K562 (cell line): ENCODE results near the gene NAXE. TPM values are rescaled to one million over a fixed set of nuclear protein-coding genes. Genes with fewer than 3 reads are reported as not detected.

Experiments
- EP300 ChIP-seq: IDR thresholded peaks from 2 replicates; pipeline ENCODE4 v1.6.1; 2012; ENCODE audit warnings: low read length, improper control_type of control experiment
- ETV1 ChIP-seq: fragments of 450-650 bp; conservative IDR thresholded peaks from 2 replicates; pipeline ENCODE4 v1.6.1; 2016; ENCODE audit warnings: missing genetic modification characterization, control low read depth, low read depth, missing compliant biosample characterization
- FIP1L1 ChIP-seq: fragments of 200-400 bp; formaldehyde crosslinking; IDR thresholded peaks from 2 replicates; pipeline ENCODE4 v1.6.1; 2018; ENCODE audit warnings: mild to moderate bottlenecking, low read depth, low read length; ENCODE audit not compliant: poor library complexity, severe bottlenecking
- FOXK2 ChIP-seq, 2 experiments: fragments of 450-650 bp; IDR thresholded peaks in 1 of 2; conservative IDR thresholded peaks in 1 of 2; 2 replicates each; pipeline ENCODE4 v1.6.1; 2016; ENCODE audit warnings: low read depth in 2 of 2, mild to moderate bottlenecking in 1 of 2
- KLF16 ChIP-seq: IDR thresholded peaks from 2 replicates; pipeline ENCODE4 v1.6.1; 2016; ENCODE audit warnings: antibody characterized with exemption
- LEF1 ChIP-seq: fragments of 450-650 bp; IDR thresholded peaks from 2 replicates; pipeline ENCODE4 v1.6.1; 2016; ENCODE audit warnings: mild to moderate bottlenecking
- NEUROD1 ChIP-seq: fragments of 150-350 bp; IDR thresholded peaks from 2 replicates; pipeline ENCODE4 v1.6.1; 2014; ENCODE audit warnings: borderline replicate concordance, low read length, low read depth; ENCODE audit not compliant: partially characterized antibody
- OTX1 ChIP-seq: fragments of 450-650 bp; formaldehyde crosslinking; IDR thresholded peaks from 2 replicates; pipeline ENCODE4 v1.4.0; 2022; ENCODE audit warnings: mild to moderate bottlenecking
- SMARCB1 ChIP-seq: IDR thresholded peaks from 2 replicates; pipeline ENCODE4 v1.6.1; 2011; ENCODE audit warnings: improper control_type of control experiment, low read depth; ENCODE audit not compliant: insufficient read length
- SNRNP70 ChIP-seq: fragments of 200-400 bp; formaldehyde crosslinking; optimal IDR thresholded peaks from 2 replicates; pipeline ENCODE3; 2017; ENCODE audit warnings: low read depth, low read length
- STAT5A ChIP-seq: IDR thresholded peaks from 2 replicates; pipeline ENCODE4 v1.6.1; 2012; ENCODE audit warnings: low read length, inconsistent platforms, borderline replicate concordance
- ZKSCAN3 ChIP-seq: fragments of 250-450 bp; sonication (Bioruptor Pico); IDR thresholded peaks from 2 replicates; pipeline ENCODE4 v1.4.0; 2020
- ZNF224 ChIP-seq: sonication (generic); formaldehyde crosslinking; IDR thresholded peaks from 2 replicates; pipeline ENCODE4 v1.8.0; 2022; ENCODE audit warnings: mild to moderate bottlenecking, missing genetic modification reagents
- ZNF408 ChIP-seq: fragments of 250-450 bp; sonication (Bioruptor Pico); IDR thresholded peaks from 2 replicates; pipeline ENCODE4 v1.4.0; 2020; ENCODE audit warnings: low read depth, mild to moderate bottlenecking, moderate library complexity
- ZNF57 ChIP-seq: fragments of 450-650 bp; formaldehyde crosslinking; IDR thresholded peaks from 2 replicates; pipeline ENCODE4 v1.4.0; 2020; ENCODE audit warnings: mild to moderate bottlenecking, moderate library complexity
- polyA plus RNA-seq, 8 experiments: library from polyadenylated mRNA; depleted of rRNA in 4 of 8; stranded (reverse) in 5 of 8; unstranded in 3 of 8; fragments of >200 nt; fragmentation: Nextera tagmentation in 2 of 8; fragmentation: Illumina TruSeq in 1 of 8; extraction: Ambion mirVana in 2 of 8; extraction: Trizol in 1 of 8; gene quantifications; 2 replicates each; pipeline versions ENCODE4 v1.2.1 to v1.2.3, GENCODE V29; 2011 to 2014; ENCODE audit warnings: inconsistent platforms in 1 of 8, missing spikeins in 1 of 8
- total RNA-seq, 7 experiments: library from RNA; depleted of rRNA in 6 of 7; stranded (reverse); fragments of >200 nt in 6 of 7; fragmentation: Illumina TruSeq in 2 of 7; extraction: Trizol in 2 of 7; gene quantifications; 2 replicates each; pipeline versions ENCODE4 v1.2.1 to v1.2.3, GENCODE V29; 2011 to 2021; ENCODE audit warnings: low replicate concordance in 1 of 7
- TF ChIP-seq, protein P1 (sequence below): IDR thresholded peaks from 2 replicates; pipeline ENCODE4 v1.6.1; 2011; ENCODE audit warnings: borderline replicate concordance, low read depth, mild to moderate bottlenecking, moderate library complexity, low read length; ENCODE audit not compliant: insufficient read depth, poor library complexity, severe bottlenecking
- TF ChIP-seq, protein P2 (sequence below): fragments of 450-650 bp; IDR thresholded peaks from 2 replicates; pipeline ENCODE4 v1.6.1; 2018; ENCODE audit warnings: mild to moderate bottlenecking, low read depth; ENCODE audit not compliant: partially characterized antibody
- TF ChIP-seq, protein P3 (sequence below), 2 experiments: fragments of 450-650 bp; formaldehyde crosslinking in 1 of 2; IDR thresholded peaks; 2 replicates each; pipeline versions ENCODE4 v1.4.0 to v1.6.1; 2014 to 2020; ENCODE audit warnings: mild to moderate bottlenecking in 2 of 2, borderline replicate concordance in 1 of 2, low read depth in 1 of 2

Gene NAXE
- total and polyA plus RNA-seq, 9 of the 15 experiments (the other 6 are each of a cell fraction or from before 2014, with no cell fraction given), result 27.3 to 137 (median 90.0) TPM

DNA sequence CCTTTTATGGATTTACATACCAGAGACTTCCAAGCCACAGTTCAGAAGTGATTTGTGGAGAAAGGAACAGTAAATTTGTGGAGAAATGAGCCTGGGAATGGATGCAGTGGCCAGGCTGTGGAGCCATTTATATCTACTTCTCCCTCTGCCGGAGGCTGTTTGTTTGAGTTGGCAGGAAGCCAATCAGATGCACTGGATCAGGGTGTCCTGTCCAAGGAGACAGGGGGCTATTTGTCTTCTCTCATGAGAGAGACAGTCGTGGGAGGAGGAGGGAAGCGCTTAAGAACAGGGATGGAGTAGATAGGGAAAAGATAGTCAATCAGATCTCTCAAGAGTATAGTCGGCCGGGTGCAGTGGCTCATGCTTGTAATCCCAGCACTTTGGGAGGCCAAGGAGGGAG is 24.9 kb downstream of the NAXE start (continued):
- TF ChIP-seq ZKSCAN3 (CRISPR knock-in tag) (no peak), ZNF408 (no peak), KLF16 (peak; percentile 85), SMARCB1 (no peak), FIP1L1 (no peak), ETV1 (tag) (peak; percentile 90), FOXK2 (conservative IDR thresholded peaks at IDR 0.05 in 1 of 2, IDR thresholded peaks at IDR 0.05 in 1 of 2; ENCODE audit: low read depth in 2 of 2) (no peak), ZNF57 (CRISPR knock-in tag) (no peak), ZNF224 (CRISPR knock-in tag) (no peak), SNRNP70 (no peak), NEUROD1 (peak; percentile 79), LEF1 (peak; percentile 92), EP300 (peak; percentile 89), OTX1 (CRISPR knock-in tag) (peak; percentile 86; the same call in 1 of the 2 replicates), STAT5A (peak; percentile 57; the same call in 1 of the 2 replicates)
- TF ChIP-seq, protein P1, sequence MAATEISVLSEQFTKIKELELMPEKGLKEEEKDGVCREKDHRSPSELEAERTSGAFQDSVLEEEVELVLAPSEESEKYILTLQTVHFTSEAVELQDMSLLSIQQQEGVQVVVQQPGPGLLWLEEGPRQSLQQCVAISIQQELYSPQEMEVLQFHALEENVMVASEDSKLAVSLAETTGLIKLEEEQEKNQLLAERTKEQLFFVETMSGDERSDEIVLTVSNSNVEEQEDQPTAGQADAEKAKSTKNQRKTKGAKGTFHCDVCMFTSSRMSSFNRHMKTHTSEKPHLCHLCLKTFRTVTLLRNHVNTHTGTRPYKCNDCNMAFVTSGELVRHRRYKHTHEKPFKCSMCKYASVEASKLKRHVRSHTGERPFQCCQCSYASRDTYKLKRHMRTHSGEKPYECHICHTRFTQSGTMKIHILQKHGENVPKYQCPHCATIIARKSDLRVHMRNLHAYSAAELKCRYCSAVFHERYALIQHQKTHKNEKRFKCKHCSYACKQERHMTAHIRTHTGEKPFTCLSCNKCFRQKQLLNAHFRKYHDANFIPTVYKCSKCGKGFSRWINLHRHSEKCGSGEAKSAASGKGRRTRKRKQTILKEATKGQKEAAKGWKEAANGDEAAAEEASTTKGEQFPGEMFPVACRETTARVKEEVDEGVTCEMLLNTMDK, result peak; percentile 18
- TF ChIP-seq, protein P2, sequence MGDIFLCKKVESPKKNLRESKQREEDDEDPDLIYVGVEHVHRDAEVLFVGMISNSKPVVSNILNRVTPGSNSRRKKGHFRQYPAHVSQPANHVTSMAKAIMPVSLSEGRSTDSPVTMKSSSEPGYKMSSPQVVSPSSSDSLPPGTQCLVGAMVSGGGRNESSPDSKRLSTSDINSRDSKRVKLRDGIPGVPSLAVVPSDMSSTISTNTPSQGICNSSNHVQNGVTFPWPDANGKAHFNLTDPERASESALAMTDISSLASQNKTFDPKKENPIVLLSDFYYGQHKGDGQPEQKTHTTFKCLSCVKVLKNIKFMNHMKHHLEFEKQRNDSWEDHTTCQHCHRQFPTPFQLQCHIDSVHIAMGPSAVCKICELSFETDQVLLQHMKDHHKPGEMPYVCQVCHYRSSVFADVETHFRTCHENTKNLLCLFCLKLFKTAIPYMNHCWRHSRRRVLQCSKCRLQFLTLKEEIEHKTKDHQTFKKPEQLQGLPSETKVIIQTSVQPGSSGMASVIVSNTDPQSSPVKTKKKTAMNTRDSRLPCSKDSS, result no peak
- TF ChIP-seq, protein P3, sequence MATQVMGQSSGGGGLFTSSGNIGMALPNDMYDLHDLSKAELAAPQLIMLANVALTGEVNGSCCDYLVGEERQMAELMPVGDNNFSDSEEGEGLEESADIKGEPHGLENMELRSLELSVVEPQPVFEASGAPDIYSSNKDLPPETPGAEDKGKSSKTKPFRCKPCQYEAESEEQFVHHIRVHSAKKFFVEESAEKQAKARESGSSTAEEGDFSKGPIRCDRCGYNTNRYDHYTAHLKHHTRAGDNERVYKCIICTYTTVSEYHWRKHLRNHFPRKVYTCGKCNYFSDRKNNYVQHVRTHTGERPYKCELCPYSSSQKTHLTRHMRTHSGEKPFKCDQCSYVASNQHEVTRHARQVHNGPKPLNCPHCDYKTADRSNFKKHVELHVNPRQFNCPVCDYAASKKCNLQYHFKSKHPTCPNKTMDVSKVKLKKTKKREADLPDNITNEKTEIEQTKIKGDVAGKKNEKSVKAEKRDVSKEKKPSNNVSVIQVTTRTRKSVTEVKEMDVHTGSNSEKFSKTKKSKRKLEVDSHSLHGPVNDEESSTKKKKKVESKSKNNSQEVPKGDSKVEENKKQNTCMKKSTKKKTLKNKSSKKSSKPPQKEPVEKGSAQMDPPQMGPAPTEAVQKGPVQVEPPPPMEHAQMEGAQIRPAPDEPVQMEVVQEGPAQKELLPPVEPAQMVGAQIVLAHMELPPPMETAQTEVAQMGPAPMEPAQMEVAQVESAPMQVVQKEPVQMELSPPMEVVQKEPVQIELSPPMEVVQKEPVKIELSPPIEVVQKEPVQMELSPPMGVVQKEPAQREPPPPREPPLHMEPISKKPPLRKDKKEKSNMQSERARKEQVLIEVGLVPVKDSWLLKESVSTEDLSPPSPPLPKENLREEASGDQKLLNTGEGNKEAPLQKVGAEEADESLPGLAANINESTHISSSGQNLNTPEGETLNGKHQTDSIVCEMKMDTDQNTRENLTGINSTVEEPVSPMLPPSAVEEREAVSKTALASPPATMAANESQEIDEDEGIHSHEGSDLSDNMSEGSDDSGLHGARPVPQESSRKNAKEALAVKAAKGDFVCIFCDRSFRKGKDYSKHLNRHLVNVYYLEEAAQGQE (IDR thresholded peaks at IDR 0.05; ENCODE audit: borderline replicate concordance), result peak; percentile 11; the same call in 1 of the 2 replicates
- TF ChIP-seq, protein P3 (CRISPR knock-in tag; IDR thresholded peaks at IDR 0.05; ENCODE audit: low read depth), result no peak
